Pancreas (tissue), 10 donors: Measurements from ENCODE around the gene RPE. TPM values are rescaled to one million over a fixed set of nuclear protein-coding genes. Genes with fewer than 3 reads are reported as not detected.
A peak's percentile ranks its signal among the peaks of the same experiment; 100 is the strongest.

Source experiments
- ATAC-seq, 4 donors: fragments of 200-7000 bp; cut with Tn5 transposase; one replicate each; pipeline versions ENCODE4 v1.8.0 to v1.9.1; 2020; ENCODE audit warnings: mild to moderate bottlenecking in 4 of 4, moderate library complexity in 4 of 4
- DNase-seq, 6 donors: peaks; one replicate each; pipeline ENCODE4 v3.0.0-alpha.2; 2020
- FAIRE-seq: peaks from 2 replicates; lab custom pipeline; 2012; peaks lifted over from hg19 to GRCh38; lab: Jason Lieb, UNC
- H3K27ac ChIP-seq, 4 donors: fragments of 200-600 bp; sonication (generic); 1 replicate in 3 of 4; 2 replicates in 1 of 4; pipeline versions ENCODE4 v1.5.0 to v1.8.0; 2020
- H3K27me3 ChIP-seq, 4 donors: fragments of 200-600 bp; one replicate each; pipeline ENCODE4 v1.8.0; 2021
- H3K36me3 ChIP-seq, 3 donors: fragments of 200-600 bp; sonication (generic) in 1 of 3; one replicate each; pipeline versions ENCODE4 v1.5.0 to v1.8.0; 2020 to 2021
- H3K4me1 ChIP-seq, 3 donors: fragments of 200-600 bp; one replicate each; pipeline ENCODE4 v1.8.0; 2021
- H3K4me3 ChIP-seq, 4 donors: fragments of 200-600 bp; sonication (generic) in 2 of 4; one replicate each; pipeline versions ENCODE4 v1.5.0 to v1.8.0; 2020 to 2021
- H3K9me3 ChIP-seq, 4 donors: fragments of 200-600 bp; one replicate each; pipeline ENCODE4 v1.8.0; 2021
- CTCF ChIP-seq, 4 donors: fragments of 200-600 bp; sonication (generic) in 3 of 4; IDR thresholded peaks; one replicate each; pipeline versions ENCODE4 v1.5.0 to v1.8.0; 2021; ENCODE audit warnings: antibody characterized with exemption in 4 of 4
- WGBS, 2 donors: extraction: QIAGEN DNeasy Blood & Tissue Kit; methylation state at CpG; one replicate each; pipeline ENCODE4 v1.1.7; 2013; 5-methylcytosine and 5-hydroxymethylcytosine counted together
- intact Hi-C, 3 donors: fragments of 100-400 bp; cut with DNase I; formaldehyde crosslinking; loops; one replicate each; pipeline versions ENCODE4 v1.11.1 to v1.14.2; 2022
- polyA plus RNA-seq, 2 donors: library from polyadenylated mRNA; stranded (reverse); fragments of 200-250 nt; gene quantifications; one replicate each; pipeline ENCODE4 v1.2.3, GENCODE V29; 2013
- total RNA-seq, 6 donors: library from RNA; stranded (reverse); fragmentation: NEBNext Ultra II Directional in 4 of 6; extraction: Animal tissue kit (Norgen Biotek cat#: 25700) in 4 of 6; gene quantifications; one replicate each; pipeline versions ENCODE4 v1.2.1 to v1.2.4, GENCODE V29; 2021 to 2023
- donor health status: healthy with polysubstance abuse.
- donor health status: DM: no; HTN: no; CAD: no; lungs with moderate emphysema.
- donor health status: DM: no; HTN: no; CAD: no.
- donor health status: control.
- donor health status: control.
- donor health status: Bipolar disorder and iron deficiency.
- donor health status: DM: yes; HTN: yes; CAD: no.
- donor health status: DM: no; HTN: no; CAD: no.
- donor health status: DM: no; HTN: no; CAD: no.
- donor health status: DM: yes; HTN: yes; CAD: no.

Gene RPE
- total and polyA plus RNA-seq, 8 donors, result 6.9 to 30.2 (median 12.1) TPM

- H3K4me1 ChIP-seq, result no peaks in the 10 kb centered on the region
- intact Hi-C loops, result loop anchor here in 1 of 3 donors (10.0 kb wide), 1 partner anchor 234 kb away; no protein-coding TSS in a partner anchor
Observed at GRCh38 chr2:209970711-209971110, 31.7 kb upstream of the RPE start.

GRCh38 chr2:209973328-209973727 lies 29.1 kb upstream of the RPE start:
- H3K4me3 ChIP-seq, result no peak overlapping the region
- no peak for TF ChIP-seq CTCF (IDR thresholded peaks at IDR 0.05)
- ATAC-seq (no peak), FAIRE-seq (no peak), DNase-seq (no peak)
- no peaks in the 10 kb centered on the region for H3K9me3 ChIP-seq
- H3K4me1 ChIP-seq, result no peaks in the 10 kb centered on the region
- H3K36me3 ChIP-seq, result no peaks in the 10 kb centered on the region
- 20 to 26% methylated on average over 1 of the region's 1 CpG for WGBS, 2 donors
- H3K27ac ChIP-seq, result no peak overlapping the region
- intact Hi-C loops, result loop anchor here in 1 of 3 donors (10.0 kb wide), 1 partner anchor 231 kb away; no protein-coding TSS in a partner anchor
- H3K27me3 ChIP-seq, result no peaks in the 10 kb centered on the region

More at GRCh38 chr2:209970711-209971110, 31.7 kb upstream of the RPE start:
- WGBS, 2 donors, result 52 to 60% methylated on average over 4 of the region's 4 CpGs
- ATAC-seq (no peak), DNase-seq (no peak), FAIRE-seq (no peak)
- no peak for TF ChIP-seq CTCF (IDR thresholded peaks at IDR 0.05)
- no peak overlapping the region for H3K27ac ChIP-seq
- no peak overlapping the region for H3K4me3 ChIP-seq
- no peaks in the 10 kb centered on the region for H3K36me3 ChIP-seq
- no peaks in the 10 kb centered on the region for H3K27me3 ChIP-seq
- no peaks in the 10 kb centered on the region for H3K9me3 ChIP-seq

GRCh38 chr2:209974576-209974975 lies 27.9 kb upstream of the RPE start:
- no peak for DNase-seq
- Histone ChIP-seq H3K36me3 (no peaks in the 10 kb centered on the region), H3K9me3 (no peaks in the 10 kb centered on the region), H3K27ac (no peak overlapping the region), H3K27me3 (no peaks in the 10 kb centered on the region), H3K4me3 (no peak overlapping the region), H3K4me1 (no peaks in the 10 kb centered on the region)
- 46 to 60% methylated on average over 1 of the region's 1 CpG for WGBS, 2 donors
- ATAC-seq, result no peak
- FAIRE-seq, result no peak
- intact Hi-C loops, result loop anchor here in 1 of 3 donors (10.0 kb wide), 1 partner anchor 230 kb away; no protein-coding TSS in a partner anchor
- no peak for TF ChIP-seq CTCF (IDR thresholded peaks at IDR 0.05)

GRCh38 chr2:209976698-209977385 lies 25.6 kb upstream of the RPE start:
- TF ChIP-seq CTCF (IDR thresholded peaks at IDR 0.05), result no peak
- Histone ChIP-seq H3K4me3 (no peak overlapping the region), H3K4me1 (no peaks in the 10 kb centered on the region), H3K27ac (no peak overlapping the region), H3K9me3 (no peaks in the 10 kb centered on the region), H3K36me3 (no peaks in the 10 kb centered on the region), H3K27me3 (no peaks in the 10 kb centered on the region)
- DNase-seq (no peak), FAIRE-seq (peak; percentile 67), ATAC-seq (no peak)
- intact Hi-C loops, result loop anchor here (5.0 to 10.0 kb wide), 3 partner anchors 220 to 228 kb away; no protein-coding TSS in a partner anchor
- WGBS, 2 donors, result 80 to 86% methylated on average over 9 of the region's 9 CpGs
